Muscle of back (tissue), 11 donors: Measurements from ENCODE around the gene CTSW. TPM values are rescaled to one million over a fixed set of nuclear protein-coding genes. Genes with fewer than 3 reads are reported as not detected.
A peak's percentile ranks its signal among the peaks of the same experiment; 100 is the strongest.

Source experiments
- DNase-seq, 3 donors: peaks; one replicate each; pipeline versions ENCODE4 v3.0.0 to v3.0.0-alpha.2; 2013
- polyA plus RNA-seq, 10 donors: library from polyadenylated mRNA; unstranded; fragments of 120-200 nt; gene quantifications; one replicate each; pipeline ENCODE4 v1.2.1, GENCODE V29; 2013; ENCODE audit not compliant: insufficient read length in 10 of 10

Gene CTSW
- polyA plus RNA-seq, 10 donors, result 0.69 to 2.9 (median 0.98) TPM; not detected in 1

DNA sequence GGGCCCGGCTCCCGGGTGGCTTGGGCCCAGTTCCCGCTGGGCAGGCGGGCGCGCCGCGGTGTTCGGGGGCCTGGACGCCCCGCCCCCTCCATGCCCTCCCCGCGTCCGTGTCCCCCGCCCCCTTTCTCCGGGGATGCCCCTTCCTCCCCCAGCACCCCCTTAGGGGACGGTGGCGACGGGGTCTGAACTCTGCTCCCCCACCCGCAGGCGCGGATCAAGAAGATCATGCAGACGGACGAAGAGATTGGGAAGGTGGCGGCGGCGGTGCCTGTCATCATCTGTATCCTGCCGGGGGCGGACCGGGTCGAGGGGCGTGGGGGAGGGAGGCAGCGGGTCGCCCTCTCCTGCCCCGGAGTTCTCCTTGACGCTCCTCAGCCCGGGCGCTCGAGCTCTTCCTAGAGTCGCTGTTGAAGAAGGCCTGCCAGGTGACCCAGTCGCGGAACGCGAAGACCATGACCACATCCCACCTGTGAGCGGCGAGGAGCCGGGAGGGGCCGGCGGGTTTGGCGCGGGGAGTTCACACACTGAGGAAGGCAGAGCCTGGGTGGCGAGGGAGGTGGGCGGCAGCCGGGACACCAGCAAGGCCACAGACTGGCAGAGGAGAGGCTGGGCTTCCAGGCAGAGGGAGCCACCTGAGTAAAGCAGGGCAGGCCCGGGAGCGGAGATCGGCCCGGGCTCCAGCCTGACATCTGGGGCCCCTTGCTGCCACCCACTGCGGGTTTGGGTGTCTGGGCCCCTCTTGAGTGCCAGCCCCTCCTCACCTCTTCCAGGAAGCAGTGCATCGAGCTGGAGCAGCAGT is 40.1 kb downstream of the CTSW start:
- peak in 1 of 3 donors; percentile 48 for DNase-seq

DNA sequence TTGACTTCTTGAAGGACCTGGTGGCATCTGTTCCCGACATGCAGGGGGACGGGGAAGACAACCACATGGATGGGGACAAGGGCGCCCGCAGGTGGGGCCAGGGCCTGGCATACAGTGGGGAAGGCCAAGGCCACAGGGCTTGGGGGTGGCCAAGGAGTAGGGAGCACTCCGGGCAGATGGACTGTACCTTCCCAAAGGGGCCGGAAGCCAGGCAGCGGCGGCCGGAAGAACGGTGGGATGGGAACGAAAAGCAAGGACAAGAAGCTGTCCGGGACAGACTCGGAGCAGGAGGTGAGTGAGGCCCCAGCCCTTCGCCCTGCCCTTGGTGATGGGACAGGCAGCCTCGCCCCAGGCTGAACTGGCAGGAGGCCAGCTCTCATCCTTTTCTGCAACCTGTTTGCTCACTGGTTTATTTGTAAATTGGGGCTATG is 40.8 kb downstream of the CTSW start:
- DNase-seq, result no peak

DNA sequence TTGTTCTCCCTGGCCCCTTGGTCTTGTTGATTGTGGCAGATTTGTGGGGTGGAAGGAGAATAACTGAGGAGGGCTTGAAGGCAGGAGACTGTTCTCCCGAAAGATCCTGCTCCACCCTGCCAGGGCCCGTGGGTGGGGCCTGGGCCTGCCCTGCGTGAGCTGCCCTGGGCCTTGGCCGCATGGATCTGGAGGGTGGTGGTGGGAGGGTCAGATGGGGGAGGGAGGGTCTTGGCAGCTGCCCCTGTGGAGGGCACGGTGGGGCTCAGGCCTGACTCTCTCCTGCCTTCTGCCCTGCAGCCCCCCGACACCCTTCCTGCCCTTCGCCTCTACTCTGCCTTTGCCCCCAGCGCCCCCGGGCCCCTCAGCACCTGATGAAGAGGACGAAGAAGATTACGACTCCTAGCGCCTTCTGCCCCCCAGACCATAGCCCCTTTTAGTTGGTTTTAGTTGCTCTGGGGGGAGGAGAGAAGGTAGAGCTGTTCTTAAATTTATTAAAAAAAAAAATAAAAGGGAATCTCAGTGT is 41.5 kb downstream of the CTSW start:
- DNase-seq, result no peak

DNA sequence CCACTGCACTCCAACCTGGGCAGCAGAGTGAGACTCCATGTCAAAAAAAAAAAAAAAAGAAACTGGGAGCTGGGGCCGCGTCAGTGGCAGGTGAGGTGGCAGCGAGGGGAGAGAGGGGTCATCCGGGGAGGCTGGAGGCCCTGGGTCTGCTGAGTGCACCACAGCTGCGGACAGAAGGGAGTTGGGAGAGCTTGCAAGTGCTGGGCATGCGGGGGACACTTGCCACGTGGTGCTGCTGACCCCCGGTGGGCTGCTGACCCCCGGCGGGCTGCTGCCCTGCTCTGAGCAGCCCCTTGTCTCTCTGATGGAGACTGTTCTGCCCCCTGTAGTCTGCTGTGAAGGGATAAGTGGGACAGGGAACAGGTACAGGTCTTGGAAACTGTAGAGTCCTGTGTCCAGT is 42.2 kb downstream of the CTSW start:
- no peak for DNase-seq

DNA sequence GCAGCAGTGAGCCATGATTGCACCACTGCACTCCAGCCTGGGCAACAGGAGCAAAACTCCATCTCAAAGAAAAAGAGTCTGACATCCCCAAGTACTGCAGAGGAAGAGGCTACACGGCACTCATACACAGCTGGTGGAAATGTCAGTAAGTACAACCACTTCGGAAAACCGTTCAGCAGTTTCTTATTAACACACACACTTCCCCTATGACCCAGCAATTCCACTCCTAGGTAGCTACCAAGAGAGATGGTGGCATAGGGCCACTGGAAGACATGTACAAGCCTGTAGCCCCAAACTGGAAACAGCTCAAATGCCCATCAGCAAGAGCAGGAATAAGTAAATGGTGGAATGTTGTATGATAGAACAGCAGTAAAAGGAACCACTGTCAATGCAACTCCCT is 42.9 kb downstream of the CTSW start:
- DNase-seq, result no peak

DNA sequence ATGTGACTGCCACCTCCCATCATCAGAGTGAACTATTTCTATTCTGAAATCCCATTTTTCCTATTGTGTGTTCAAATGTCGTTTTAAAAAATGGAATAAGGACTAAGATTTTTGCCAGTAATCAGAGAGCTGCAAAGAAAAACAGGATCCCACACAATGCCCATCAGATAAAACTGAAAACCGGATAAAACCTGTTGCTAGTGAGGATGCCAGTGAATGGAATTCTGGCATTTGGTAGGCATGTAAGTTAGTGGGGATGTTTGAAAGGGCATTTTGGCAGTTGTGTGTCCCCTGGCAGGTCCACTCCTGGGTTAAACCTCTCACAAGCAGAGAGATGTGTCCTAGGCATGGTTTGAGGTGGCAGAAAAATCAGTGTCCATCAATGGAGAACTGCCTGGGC is 45.8 kb downstream of the CTSW start:
- no peak for DNase-seq

DNA sequence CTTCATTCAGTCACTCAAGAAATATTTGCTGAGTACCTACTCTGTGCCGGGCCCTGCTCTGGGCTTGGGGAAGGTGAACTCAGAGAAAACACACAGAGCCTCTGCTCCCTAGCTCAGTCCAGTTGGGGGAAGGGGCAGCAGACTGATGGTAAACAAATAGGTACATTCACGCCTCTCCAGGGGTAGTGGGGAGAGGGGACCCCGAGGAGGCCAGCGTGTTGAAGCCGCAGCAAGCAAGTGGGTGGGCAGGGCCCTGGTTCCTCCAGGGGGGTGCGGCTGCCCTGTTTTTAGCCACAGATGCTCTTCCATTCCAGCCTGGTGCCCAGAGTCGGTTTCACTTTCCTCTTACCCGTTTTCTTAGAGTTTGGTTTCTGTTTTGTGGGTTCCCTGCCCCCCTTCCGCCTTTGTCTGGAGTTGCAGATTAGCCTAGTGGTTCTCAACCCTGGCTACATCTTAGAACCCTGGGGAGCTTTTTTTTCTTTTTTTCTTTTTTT is 48.3 kb downstream of the CTSW start:
- DNase-seq, result no peak

DNA sequence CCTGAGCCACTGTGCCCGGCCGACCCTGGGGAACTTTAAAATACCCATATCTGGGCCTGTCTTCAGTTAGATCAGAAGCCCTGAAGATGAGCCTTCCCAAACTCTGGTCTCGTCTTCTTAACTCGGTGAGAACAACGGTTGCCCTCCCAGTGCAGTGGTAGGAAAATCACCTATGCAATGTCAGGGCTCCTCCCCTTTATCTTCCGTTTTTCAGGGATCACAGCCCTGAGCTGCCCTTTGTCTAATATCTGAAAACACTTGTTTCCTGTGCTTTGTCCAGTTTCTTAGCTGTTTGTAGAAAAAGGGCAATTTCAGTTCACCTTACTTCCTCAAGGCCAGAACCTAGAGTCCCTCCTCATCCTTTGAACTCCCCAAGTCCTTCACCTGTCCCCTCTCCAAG is 49.0 kb downstream of the CTSW start:
- no peak for DNase-seq

DNA sequence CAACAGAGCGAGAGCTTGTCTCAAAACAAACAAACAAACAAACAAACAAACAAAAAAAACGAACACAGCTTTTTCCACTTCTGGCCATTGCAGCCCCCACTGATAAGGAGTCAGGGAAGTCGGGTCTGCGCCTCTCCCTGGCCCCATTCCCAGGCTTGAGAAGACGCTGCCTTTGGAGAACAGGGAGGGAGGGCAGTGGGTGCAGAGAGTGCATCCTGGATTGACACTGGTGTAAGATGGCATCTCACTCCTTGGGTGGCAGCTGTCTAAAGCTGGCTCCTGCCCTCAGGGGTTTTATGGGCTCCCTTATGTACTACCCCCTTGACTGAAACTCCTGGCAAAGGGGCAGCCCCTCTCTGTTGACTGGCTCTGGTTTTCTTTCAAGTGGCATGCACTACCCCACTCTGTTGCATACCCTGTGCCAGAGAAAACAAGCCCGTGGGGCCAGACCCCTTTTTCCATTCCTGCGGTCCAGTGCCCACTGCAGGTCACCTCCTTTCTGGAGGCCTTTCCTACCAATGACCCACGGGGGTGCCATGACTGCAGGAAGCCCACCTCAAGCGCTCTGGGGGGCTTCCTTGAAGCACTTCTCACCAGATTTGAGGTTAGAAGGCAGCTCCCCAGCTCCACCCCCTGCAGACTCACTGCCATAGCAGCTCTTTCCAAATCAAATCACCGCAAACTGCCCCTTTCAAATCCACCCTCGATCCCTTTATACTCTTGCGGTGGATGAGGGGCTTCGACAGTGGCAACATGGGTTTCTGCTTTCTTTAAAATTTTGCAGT is 52.3 kb downstream of the CTSW start:
- DNase-seq, result no peak

DNA sequence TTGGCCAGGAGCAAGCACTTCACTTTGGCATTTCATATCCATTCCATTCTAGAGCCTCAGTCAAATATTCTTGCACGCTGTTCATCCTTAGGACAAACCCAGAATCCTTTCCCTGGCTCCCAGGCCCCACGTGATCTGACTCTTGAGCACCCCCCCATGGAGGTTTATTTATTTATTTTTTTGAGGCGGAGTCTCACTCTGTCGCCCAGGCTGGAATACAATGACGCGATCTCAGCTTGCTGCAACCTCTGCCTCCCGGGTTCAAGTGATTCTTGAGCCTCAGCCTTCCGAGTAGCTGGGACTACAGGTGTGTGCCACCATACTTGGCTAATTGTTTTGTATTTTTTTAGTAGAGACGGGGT is 52.9 kb downstream of the CTSW start:
- DNase-seq, result no peak

Other genes starting within 250 kb of the CTSW start
- 10 to 100 TPM; 24.4 to 44.3 (median 36.2) TPM for gene SIPA1, start 241.7 kb upstream of the CTSW start, polyA plus RNA-seq
- 10 to 100 TPM; 38.3 to 47.3 (median 42.1) TPM for gene RELA, start 216.9 kb upstream of the CTSW start, polyA plus RNA-seq
- gene KAT5, start 167.6 kb upstream of the CTSW start, polyA plus RNA-seq, result 10 to 100 TPM; 29.1 to 39.6 (median 34.4) TPM
- 10 to 100 TPM; 20.0 to 30.6 (median 25.3) TPM for gene RNASEH2C, start 159.0 kb upstream of the CTSW start, polyA plus RNA-seq
- gene AP5B1, start 98.9 kb upstream of the CTSW start, polyA plus RNA-seq, result 1 to 10 TPM; 1.4 to 3.0 (median 2.2) TPM
- 1 to 10 TPM in 1 of 10 donors, under 1 TPM in 1, not detected in 8; 0.31 to 1.2 TPM for gene OVOL1, start 92.8 kb upstream of the CTSW start, polyA plus RNA-seq
- 1 to 10 TPM in 9 of 10 donors, under 1 TPM in 1; 0.64 to 2.3 (median 1.6) TPM for gene SNX32, start 45.9 kb upstream of the CTSW start, polyA plus RNA-seq
- 100 to 1,000 TPM; 475 to 750 (median 627) TPM for gene CFL1, start 21.7 kb upstream of the CTSW start, polyA plus RNA-seq
- 10 to 100 TPM; 31.7 to 60.8 (median 41.9) TPM for gene MUS81, start 19.4 kb upstream of the CTSW start, polyA plus RNA-seq
- gene EFEMP2, start 7.0 kb upstream of the CTSW start, polyA plus RNA-seq, result 100 to 1,000 TPM in 5 of 10 donors, 10 to 100 TPM in 5; 83.5 to 137 (median 101) TPM
- gene FIBP, start 8.6 kb downstream of the CTSW start, polyA plus RNA-seq, result 10 to 100 TPM; 57.3 to 68.8 (median 61.7) TPM
- gene CCDC85B, start 10.8 kb downstream of the CTSW start, polyA plus RNA-seq, result 10 to 100 TPM in 8 of 10 donors, 1 to 10 TPM in 2; 9.2 to 24.8 (median 12.6) TPM
- under 1 TPM in 6 of 10 donors, not detected in 4; 0.22 to 0.64 (median 0.29) TPM for gene FOSL1, start 20.6 kb downstream of the CTSW start, polyA plus RNA-seq
- gene C11orf68, start 39.2 kb downstream of the CTSW start, polyA plus RNA-seq, result 10 to 100 TPM; 27.2 to 39.2 (median 32.0) TPM
- gene DRAP1, start 39.6 kb downstream of the CTSW start, polyA plus RNA-seq, result 100 to 1,000 TPM in 2 of 10 donors, 10 to 100 TPM in 8; 46.8 to 108 (median 66.1) TPM
- under 1 TPM in 2 of 10 donors, not detected in 8; 0.25 to 0.40 TPM for gene TSGA10IP, start 65.6 kb downstream of the CTSW start, polyA plus RNA-seq
- 10 to 100 TPM; 30.7 to 42.6 (median 36.7) TPM for gene SART1, start 81.9 kb downstream of the CTSW start, polyA plus RNA-seq
- 10 to 100 TPM; 14.0 to 23.0 (median 18.6) TPM for gene EIF1AD, start 122.3 kb downstream of the CTSW start, polyA plus RNA-seq
- 100 to 1,000 TPM; 199 to 250 (median 215) TPM for gene BANF1, start 122.7 kb downstream of the CTSW start, polyA plus RNA-seq
- gene CST6, start 132.2 kb downstream of the CTSW start, polyA plus RNA-seq, result not detected
- under 1 TPM in 6 of 10 donors, not detected in 4; 0.10 to 0.26 (median 0.22) TPM for gene CATSPER1, start 146.6 kb downstream of the CTSW start, polyA plus RNA-seq
- gene GAL3ST3, start 169.3 kb downstream of the CTSW start, polyA plus RNA-seq, result 1 to 10 TPM in 2 of 10 donors, under 1 TPM in 8; 0.22 to 1.1 (median 0.57) TPM
- gene SF3B2, start 172.5 kb downstream of the CTSW start, polyA plus RNA-seq, result 100 to 1,000 TPM; 119 to 163 (median 138) TPM
- gene PACS1, start 190.4 kb downstream of the CTSW start, polyA plus RNA-seq, result 10 to 100 TPM; 29.6 to 34.8 (median 32.6) TPM